ENCODE data around the gene CLIC4. TPM values are rescaled to one million over a fixed set of nuclear protein-coding genes. Genes with fewer than 3 reads are reported as not detected.
"Not testable (repeated sequence)": the region's sequence is repeated elsewhere in the genome, so short reads cannot be mapped to it uniquely, and the experiment has no call there.

CLIC4 gene
- total RNA-seq, 3 donors from 2014 or later = 33.0 to 176 (median 52.4) TPM

GRCh38 chr1:24754229-24754628, 9.0 kb downstream of the CLIC4 start:
- Histone ChIP-seq H3K36me3 (ENCODE audit: low read depth) (no peaks in the 10 kb centered on the region), H3K9me3 (no peaks in the 10 kb centered on the region), H3K4me1 (ENCODE audit: low read depth) (no peaks in the 10 kb centered on the region), H3K4me3 (no peak overlapping the region)
- ATAC-seq (no peak), DNase-seq (no peak)
- intact Hi-C loops (cut with DNase I, micrococcal nuclease) = no loop called here
- TF ChIP-seq CTCF (IDR thresholded peaks at IDR 0.05) = no peak

DNA sequence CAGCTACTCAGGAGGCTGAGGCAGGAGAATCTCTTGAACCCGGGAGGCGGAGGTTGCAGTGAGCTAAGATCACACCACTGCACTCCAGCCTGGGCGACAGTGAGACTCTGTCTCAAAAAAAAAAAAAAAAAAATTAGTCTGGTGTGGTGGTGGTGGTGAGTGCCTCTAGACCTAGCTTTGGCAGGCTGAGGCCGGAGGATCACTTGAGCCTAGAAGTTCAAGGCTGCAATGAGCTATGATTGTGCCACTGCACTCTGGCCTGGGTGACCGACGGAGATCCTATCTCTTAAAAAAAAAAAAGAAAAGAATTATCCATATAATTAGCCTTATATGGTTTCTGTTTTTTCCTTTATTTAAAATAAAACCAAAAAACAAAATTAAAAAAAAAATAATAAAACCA, 10.1 kb downstream of the CLIC4 start:
- H3K36me3 ChIP-seq (ENCODE audit: low read depth); H3K4me3 ChIP-seq; H3K4me1 ChIP-seq (ENCODE audit: low read depth); H3K9me3 ChIP-seq; intact Hi-C loops (cut with DNase I, micrococcal nuclease); ATAC-seq; DNase-seq: not testable (repeated sequence)

- TF ChIP-seq CTCF (IDR thresholded peaks at IDR 0.05) = no peak
- intact Hi-C loops (cut with DNase I, micrococcal nuclease) = no loop called here
- ATAC-seq = no peak
Measured at GRCh38 chr1:24756395-24756794, 11.1 kb downstream of the CLIC4 start.

DNA sequence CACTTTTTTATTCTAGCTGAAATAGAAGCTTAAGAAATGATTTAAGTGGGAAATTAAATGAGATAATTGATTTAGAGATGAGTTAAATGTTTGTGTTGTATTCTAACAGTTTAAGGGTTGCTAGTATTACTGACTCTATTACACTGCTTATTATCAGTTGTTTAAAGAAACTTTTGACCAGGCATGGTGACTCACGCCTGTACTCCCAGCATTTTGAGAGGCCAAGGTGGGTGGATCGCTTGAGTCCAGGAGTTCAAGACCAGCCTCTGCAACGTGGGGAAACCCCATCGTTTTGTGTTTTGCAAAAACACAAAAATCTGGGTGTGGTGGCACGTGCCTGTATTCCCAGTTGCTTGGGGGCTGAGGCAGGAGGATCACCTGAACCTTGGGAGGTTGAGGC, 14.2 kb downstream of the CLIC4 start:
- DNase-seq (no peak), ATAC-seq (no peak)
- no peak overlapping the region for H3K4me3 ChIP-seq
- no peaks in the 10 kb centered on the region for H3K36me3 ChIP-seq (ENCODE audit: low read depth)
- no peaks in the 10 kb centered on the region for H3K9me3 ChIP-seq
- no peaks in the 10 kb centered on the region for H3K4me1 ChIP-seq (ENCODE audit: low read depth)
- no peak for TF ChIP-seq CTCF (IDR thresholded peaks at IDR 0.05)
- intact Hi-C loops (cut with DNase I, micrococcal nuclease) = no loop called here

More at GRCh38 chr1:24756395-24756794, 11.1 kb downstream of the CLIC4 start:
- DNase-seq = no peak
- no peaks in the 10 kb centered on the region for H3K36me3 ChIP-seq (ENCODE audit: low read depth)
- H3K4me3 ChIP-seq = no peak overlapping the region
- H3K4me1 ChIP-seq (ENCODE audit: low read depth) = no peaks in the 10 kb centered on the region
- no peaks in the 10 kb centered on the region for H3K9me3 ChIP-seq

DNA sequence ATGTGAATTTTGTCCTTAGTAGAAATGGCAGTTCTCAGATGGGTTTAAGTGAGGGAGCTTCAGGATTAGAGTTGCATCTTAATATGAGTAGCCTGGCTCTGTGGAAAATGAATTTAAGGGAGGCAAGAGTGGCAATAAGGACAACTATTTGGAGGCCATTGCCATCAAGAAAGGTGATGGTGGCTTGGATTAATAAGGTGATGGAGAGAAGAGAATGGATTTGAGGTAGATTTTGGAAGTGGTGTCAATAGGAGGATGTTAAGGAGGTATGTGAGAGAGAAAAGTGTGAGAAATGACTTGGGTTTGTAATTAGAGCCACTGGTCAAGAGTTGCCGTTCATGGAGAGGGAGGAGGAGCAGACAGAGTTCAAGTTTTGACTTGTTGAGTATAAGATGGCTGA, 16.3 kb downstream of the CLIC4 start:
- H3K36me3 ChIP-seq (ENCODE audit: low read depth) = no peaks in the 10 kb centered on the region

DNA sequence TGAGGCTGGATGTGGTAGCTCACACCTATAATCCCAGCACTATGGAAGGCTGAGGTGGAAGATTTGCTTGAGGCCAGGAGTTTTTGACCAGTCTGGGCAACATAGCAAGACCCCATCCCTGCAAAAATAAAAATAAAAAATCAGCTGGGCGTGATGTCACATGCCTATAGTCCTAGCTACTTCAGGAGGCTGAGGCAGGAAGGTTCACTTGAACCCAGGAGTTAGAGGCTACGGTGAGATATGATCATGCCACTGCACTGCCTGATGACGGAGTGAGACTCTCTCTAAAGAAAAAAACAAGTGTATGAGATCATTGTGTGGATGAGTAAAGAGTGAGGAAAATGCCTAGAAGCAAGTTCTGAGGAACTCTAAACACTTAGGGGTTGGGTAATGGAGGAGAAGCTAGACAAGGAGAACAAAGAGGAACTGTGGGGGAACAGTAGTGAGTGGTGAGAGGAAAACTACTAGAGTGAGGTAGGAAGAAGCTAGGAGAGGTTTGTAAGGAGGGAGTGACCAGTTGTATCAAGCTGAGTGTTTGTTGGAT, 17.0 kb downstream of the CLIC4 start:
- TF ChIP-seq CTCF (IDR thresholded peaks at IDR 0.05) = no peak
- intact Hi-C loops (cut with DNase I, micrococcal nuclease) = no loop called here
- Histone ChIP-seq H3K36me3 (ENCODE audit: low read depth) (no peaks in the 10 kb centered on the region), H3K4me1 (ENCODE audit: low read depth) (no peaks in the 10 kb centered on the region), H3K9me3 (no peaks in the 10 kb centered on the region), H3K4me3 (no peak overlapping the region)
- DNase-seq = no peak
- ATAC-seq = peak; percentile 25

More for the DNA sequence above, 16.3 kb downstream of the CLIC4 start:
- ATAC-seq (no peak), DNase-seq (no peak)
- H3K9me3 ChIP-seq = no peaks in the 10 kb centered on the region
- H3K4me1 ChIP-seq (ENCODE audit: low read depth) = no peaks in the 10 kb centered on the region
- TF ChIP-seq CTCF (IDR thresholded peaks at IDR 0.05) = no peak
- H3K4me3 ChIP-seq = no peak overlapping the region
- intact Hi-C loops (cut with DNase I, micrococcal nuclease) = no loop called here
